HepG2 (cell line): ENCODE data around the gene DAAM1. TPM values are rescaled to one million over a fixed set of nuclear protein-coding genes. Genes with fewer than 3 reads are reported as not detected.

Source experiments
- ATAC-seq: fragments of 200-7000 bp; cut with Tn5 transposase; 3 replicates; pipeline ENCODE4 v1.9.1; 2020; ENCODE audit warnings: mild to moderate bottlenecking, moderate library complexity
- BruUV-seq: library from RNA; stranded (reverse); fragments of 400-500 nt; replicated peaks from 2 replicates; lab custom pipeline; 2021; lab: Mats Ljungman, UMichigan
- CTCF ChIA-PET: fragments of 300-600 bp; formaldehyde crosslinking; extraction: SDS; loops from one replicate; lab custom pipeline; 2021; ENCODE audit warnings: low total read pairs, inconsistent platforms, low intra/inter-chr PET ratio; lab: Yijun Ruan, JAX
- POLR2A ChIA-PET: fragments of 350-600 bp; sonication (Branson Sonifier 250); formaldehyde crosslinking; loops from one replicate; lab custom pipeline; 2020; ENCODE audit warnings: antibody characterized with exemption, inconsistent platforms; lab: Yijun Ruan, JAX
- DNase-seq: peaks from one replicate; pipeline ENCODE4 v3.0.0-alpha.2; 2015; ENCODE audit warnings: low spot score
- FAIRE-seq: peaks from 3 replicates; lab custom pipeline; 2011; peaks lifted over from hg19 to GRCh38; lab: Jason Lieb, UNC
- H2AFZ ChIP-seq: one replicate; pipeline ENCODE4 v1.6.1; 2011; ENCODE audit warnings: low read length, inconsistent platforms
- H3K27ac ChIP-seq: fragments of 300-600 bp; 3 replicates; pipeline ENCODE4 v1.8.0; 2011; ENCODE audit warnings: mixed run types, mild to moderate bottlenecking, mixed read lengths, low read length, inconsistent platforms; ENCODE audit not compliant: insufficient read depth; ENCODE audit errors: extremely low read length
- H3K27me3 ChIP-seq, 2 experiments: fragments of 200-600 bp in 1 of 2; 2 replicates in 1 of 2; 3 replicates in 1 of 2; pipeline versions ENCODE4 v1.6.0 to v1.8.0; 2011; ENCODE audit warnings: low read length in 2 of 2, mild to moderate bottlenecking in 2 of 2, moderate library complexity in 2 of 2, inconsistent platforms in 1 of 2; ENCODE audit not compliant: insufficient read depth in 2 of 2, control insufficient read depth in 1 of 2
- H3K36me3 ChIP-seq, 2 experiments: fragments of 200-600 bp in 1 of 2; replicated peaks in 1 of 2; 2 replicates in 1 of 2; 3 replicates in 1 of 2; pipeline versions ENCODE4 v1.5.1 to v1.8.0; 2011; ENCODE audit warnings: low read length in 2 of 2, inconsistent platforms in 1 of 2; ENCODE audit not compliant: insufficient read depth in 2 of 2, control insufficient read depth in 1 of 2
- H3K4me1 ChIP-seq: 2 replicates; pipeline ENCODE4 v1.5.1; 2012; ENCODE audit warnings: low read length, inconsistent platforms; ENCODE audit not compliant: insufficient read depth
- H3K4me2 ChIP-seq: 2 replicates; pipeline ENCODE4 v1.6.0; 2011; ENCODE audit warnings: low read depth, low read length, inconsistent platforms
- H3K4me3 ChIP-seq, 3 experiments: fragments of 200-600 bp in 1 of 3; sonication (generic), shearing (Covaris generic) in 1 of 3; replicated peaks in 1 of 3; 2 replicates each; pipeline ENCODE4 v1.5.1; 2011 to 2016; ENCODE audit warnings: low read length in 3 of 3, inconsistent platforms in 2 of 3, low read depth in 2 of 3, mild to moderate bottlenecking in 2 of 3, control low read depth in 1 of 3, mixed read lengths in 1 of 3; ENCODE audit not compliant: insufficient read depth in 1 of 3
- H3K79me2 ChIP-seq: one replicate; pipeline ENCODE4 v1.6.1; 2011; ENCODE audit warnings: low read length, inconsistent platforms; ENCODE audit not compliant: insufficient read depth
- H3K9ac ChIP-seq: 2 replicates; pipeline ENCODE4 v1.6.0; 2011; ENCODE audit warnings: mild to moderate bottlenecking, low read depth, low read length, inconsistent platforms; ENCODE audit not compliant: insufficient read depth
- H3K9me3 ChIP-seq: 2 replicates; pipeline ENCODE4 v1.5.1; 2012; ENCODE audit warnings: mild to moderate bottlenecking, low read length
- H4K20me1 ChIP-seq: 2 replicates; pipeline ENCODE4 v1.6.0; 2011; ENCODE audit warnings: inconsistent platforms, mild to moderate bottlenecking, low read length, moderate library complexity; ENCODE audit not compliant: insufficient read depth
- ATF7-NPFF ChIP-seq: sonication (generic); formaldehyde crosslinking; IDR thresholded peaks from 2 replicates; pipeline ENCODE4 v1.8.1; 2023; ENCODE audit warnings: mild to moderate bottlenecking, low read depth, missing genetic modification reagents, moderate library complexity
- KDM5B ChIP-seq: sonication (generic); formaldehyde crosslinking; IDR thresholded peaks from 2 replicates; pipeline ENCODE4 v1.4.0; 2020; ENCODE audit warnings: missing genetic modification reagents, mild to moderate bottlenecking, borderline replicate concordance
- ZFX ChIP-seq: sonication (generic); formaldehyde crosslinking; IDR thresholded peaks from 2 replicates; pipeline ENCODE4 v1.4.0; 2020; ENCODE audit warnings: mild to moderate bottlenecking, low read depth, missing genetic modification reagents, moderate library complexity
- ZFY ChIP-seq: sonication (generic); formaldehyde crosslinking; IDR thresholded peaks from 2 replicates; pipeline ENCODE4 v1.4.0; 2020; ENCODE audit warnings: missing genetic modification reagents
- ZNF24 ChIP-seq: fragments of 450-650 bp; IDR thresholded peaks from 2 replicates; pipeline ENCODE4 v1.6.1; 2017; ENCODE audit warnings: antibody characterized with exemption, mild to moderate bottlenecking
- ZNF282 ChIP-seq: fragments of 450-650 bp; IDR thresholded peaks from 2 replicates; pipeline ENCODE4 v1.6.1; 2018; ENCODE audit not compliant: partially characterized antibody
- ZNF331 ChIP-seq: sonication (generic); formaldehyde crosslinking; IDR thresholded peaks from 2 replicates; pipeline ENCODE4 v1.4.0; 2020; ENCODE audit warnings: missing genetic modification reagents
- ZNF546 ChIP-seq: sonication (generic); formaldehyde crosslinking; conservative IDR thresholded peaks from 2 replicates; pipeline ENCODE4 v1.8.1; 2023; ENCODE audit warnings: mild to moderate bottlenecking, missing genetic modification reagents
- ZNF552 ChIP-seq: sonication (generic); formaldehyde crosslinking; IDR thresholded peaks from 2 replicates; pipeline ENCODE4 v1.9.0; 2022; ENCODE audit warnings: missing genetic modification reagents, mild to moderate bottlenecking, borderline replicate concordance
- ZNF644 ChIP-seq: IDR thresholded peaks from 2 replicates; pipeline ENCODE4 v1.6.1; 2016; ENCODE audit warnings: low read depth
- WGBS: methylation state at CpG from one replicate; pipeline ENCODE4 v1.1.6; 2017; ENCODE audit warnings: low lambda C conversion rate; 5-methylcytosine and 5-hydroxymethylcytosine counted together
- in situ Hi-C: cut with HindIII; loops from 2 replicates; pipeline ENCODE4 v1.10.0; 2017; ENCODE audit warnings: low pct_unique_long_range_greater_than_20kb; ENCODE audit not compliant: extremely low pct_ligation_motif_present
- intact Hi-C: fragments of 100-400 bp; cut with micrococcal nuclease; formaldehyde crosslinking; loops from one replicate; pipeline ENCODE4 v1.10.0; 2022; ENCODE audit not compliant: unreplicated experiment
- polyA plus RNA-seq, 8 experiments: library from polyadenylated mRNA; depleted of rRNA in 3 of 8; stranded (reverse) in 7 of 8; unstranded in 1 of 8; fragments of >200 nt; fragmentation: Illumina TruSeq in 4 of 8; extraction: Trizol in 4 of 8; gene quantifications; 2 replicates each; pipeline versions ENCODE4 v1.2.1 to v1.2.3, GENCODE V29; 2011 to 2016; ENCODE audit warnings: low read depth in 4 of 8, missing spikeins in 1 of 8, mixed read lengths in 1 of 8; ENCODE audit not compliant: insufficient read depth in 1 of 8
- total RNA-seq, 5 experiments: library from RNA; depleted of rRNA; stranded (reverse); fragments of >200 nt; fragmentation: Illumina TruSeq; extraction: Trizol; gene quantifications; 2 replicates each; pipeline ENCODE4 v1.2.3, GENCODE V29; 2016; ENCODE audit warnings: low read depth in 1 of 5
- TF ChIP-seq, protein P1 (sequence below): sonication (generic); formaldehyde crosslinking; IDR thresholded peaks from 2 replicates; pipeline ENCODE4 v1.4.0; 2020; ENCODE audit warnings: missing genetic modification reagents
- TF ChIP-seq, protein P2 (sequence below): sonication (generic); formaldehyde crosslinking; IDR thresholded peaks from 2 replicates; pipeline ENCODE4 v1.5.0; 2020; ENCODE audit warnings: missing genetic modification reagents
- TF ChIP-seq, protein P3 (sequence below): sonication (generic); formaldehyde crosslinking; IDR thresholded peaks from 2 replicates; pipeline ENCODE4 v1.8.0; 2022; ENCODE audit warnings: mild to moderate bottlenecking, missing genetic modification reagents, moderate library complexity
- TF ChIP-seq, protein P4 (sequence below): sonication (generic); formaldehyde crosslinking; IDR thresholded peaks from 2 replicates; pipeline ENCODE4 v1.4.0; 2020; ENCODE audit warnings: missing genetic modification reagents, borderline replicate concordance
- TF ChIP-seq, protein P5 (sequence below): IDR thresholded peaks from 2 replicates; pipeline ENCODE4 v1.6.1; 2016; ENCODE audit warnings: missing compliant biosample characterization, missing genetic modification reagents, borderline replicate concordance

The DAAM1 gene
- total and polyA plus RNA-seq, 2 of the 13 experiments (the other 11 are each of a cell fraction or from before 2014, with no cell fraction given): 10.9 to 24.5 TPM

DNA sequence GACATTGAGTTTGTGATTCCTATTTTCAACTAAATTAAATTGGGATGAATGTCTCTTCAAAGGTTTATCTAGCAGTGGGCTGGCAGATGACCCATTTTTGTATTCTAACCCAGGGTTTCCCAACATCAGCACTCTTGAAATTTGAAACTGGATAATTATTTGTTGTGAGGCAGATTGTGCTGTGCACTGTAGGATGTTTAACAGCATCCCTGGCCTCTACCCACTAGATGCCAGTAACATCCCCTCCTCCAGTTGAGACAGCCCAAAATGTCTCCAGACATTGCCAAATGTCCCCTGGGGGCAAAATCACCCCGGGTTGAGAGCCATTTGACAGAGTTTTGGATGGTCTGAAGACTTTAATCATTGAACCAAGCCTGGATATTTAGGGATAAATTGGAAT lies 11.1 kb downstream of the DAAM1 start:
- no peak for DNase-seq
- intact Hi-C loops: no loop called here
- Histone ChIP-seq H3K9ac (no peak overlapping the region), H3K36me3 (no peaks in the 10 kb centered on the region; a peak in 1 of 5 replicates), H3K4me2 (no peak overlapping the region), H3K4me3 (no peak overlapping the region), H3K27ac (no peak overlapping the region), H4K20me1 (0 out of 2 replicates have a peak, but pooled peaks cover 2% of the 10 kb centered on the region), H3K27me3 (no peaks in the 10 kb centered on the region), H2AFZ (no peak overlapping the region), H3K9me3 (no peaks in the 10 kb centered on the region), H3K4me1 (peaks cover 25% of the 10 kb centered on the region), H3K79me2 (peaks cover 68% of the 10 kb centered on the region)
- in situ Hi-C loops: no loop called here
- no peak for FAIRE-seq
- 83% methylated on average over 1 of the region's 1 CpG for WGBS
- BruUV-seq: no TSS peak
- TF ChIP-seq, protein P1, sequence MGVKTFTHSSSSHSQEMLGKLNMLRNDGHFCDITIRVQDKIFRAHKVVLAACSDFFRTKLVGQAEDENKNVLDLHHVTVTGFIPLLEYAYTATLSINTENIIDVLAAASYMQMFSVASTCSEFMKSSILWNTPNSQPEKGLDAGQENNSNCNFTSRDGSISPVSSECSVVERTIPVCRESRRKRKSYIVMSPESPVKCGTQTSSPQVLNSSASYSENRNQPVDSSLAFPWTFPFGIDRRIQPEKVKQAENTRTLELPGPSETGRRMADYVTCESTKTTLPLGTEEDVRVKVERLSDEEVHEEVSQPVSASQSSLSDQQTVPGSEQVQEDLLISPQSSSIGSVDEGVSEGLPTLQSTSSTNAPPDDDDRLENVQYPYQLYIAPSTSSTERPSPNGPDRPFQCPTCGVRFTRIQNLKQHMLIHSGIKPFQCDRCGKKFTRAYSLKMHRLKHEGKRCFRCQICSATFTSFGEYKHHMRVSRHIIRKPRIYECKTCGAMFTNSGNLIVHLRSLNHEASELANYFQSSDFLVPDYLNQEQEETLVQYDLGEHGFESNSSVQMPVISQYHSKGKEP: no peak
- TF ChIP-seq ATF7-NPFF (CRISPR knock-in tag) (no peak), KDM5B (CRISPR knock-in tag) (no peak), ZNF546 (CRISPR knock-in tag) (no peak), ZNF552 (CRISPR knock-in tag) (no peak), ZNF331 (CRISPR knock-in tag) (no peak), ZNF282 (no peak), ZFX (CRISPR knock-in tag) (no peak), ZNF644 (CRISPR knock-in tag) (no peak), ZFY (CRISPR knock-in tag) (no peak), ZNF24 (no peak)
- TF ChIP-seq, protein P2, sequence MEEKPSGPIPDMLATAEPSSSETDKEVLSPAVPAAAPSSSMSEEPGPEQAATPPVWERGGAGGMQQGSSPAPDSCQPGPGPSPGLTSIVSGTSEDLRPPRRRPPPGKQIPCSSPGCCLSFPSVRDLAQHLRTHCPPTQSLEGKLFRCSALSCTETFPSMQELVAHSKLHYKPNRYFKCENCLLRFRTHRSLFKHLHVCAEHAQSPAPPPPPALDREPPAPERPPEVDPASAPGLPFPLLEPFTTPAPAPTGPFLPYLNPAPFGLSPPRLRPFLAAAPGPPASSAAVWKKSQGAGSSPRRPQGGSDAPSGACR (CRISPR knock-in tag): no peak
- TF ChIP-seq, protein P3, sequence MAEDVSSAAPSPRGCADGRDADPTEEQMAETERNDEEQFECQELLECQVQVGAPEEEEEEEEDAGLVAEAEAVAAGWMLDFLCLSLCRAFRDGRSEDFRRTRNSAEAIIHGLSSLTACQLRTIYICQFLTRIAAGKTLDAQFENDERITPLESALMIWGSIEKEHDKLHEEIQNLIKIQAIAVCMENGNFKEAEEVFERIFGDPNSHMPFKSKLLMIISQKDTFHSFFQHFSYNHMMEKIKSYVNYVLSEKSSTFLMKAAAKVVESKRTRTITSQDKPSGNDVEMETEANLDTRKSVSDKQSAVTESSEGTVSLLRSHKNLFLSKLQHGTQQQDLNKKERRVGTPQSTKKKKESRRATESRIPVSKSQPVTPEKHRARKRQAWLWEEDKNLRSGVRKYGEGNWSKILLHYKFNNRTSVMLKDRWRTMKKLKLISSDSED: no peak
- TF ChIP-seq, protein P4, sequence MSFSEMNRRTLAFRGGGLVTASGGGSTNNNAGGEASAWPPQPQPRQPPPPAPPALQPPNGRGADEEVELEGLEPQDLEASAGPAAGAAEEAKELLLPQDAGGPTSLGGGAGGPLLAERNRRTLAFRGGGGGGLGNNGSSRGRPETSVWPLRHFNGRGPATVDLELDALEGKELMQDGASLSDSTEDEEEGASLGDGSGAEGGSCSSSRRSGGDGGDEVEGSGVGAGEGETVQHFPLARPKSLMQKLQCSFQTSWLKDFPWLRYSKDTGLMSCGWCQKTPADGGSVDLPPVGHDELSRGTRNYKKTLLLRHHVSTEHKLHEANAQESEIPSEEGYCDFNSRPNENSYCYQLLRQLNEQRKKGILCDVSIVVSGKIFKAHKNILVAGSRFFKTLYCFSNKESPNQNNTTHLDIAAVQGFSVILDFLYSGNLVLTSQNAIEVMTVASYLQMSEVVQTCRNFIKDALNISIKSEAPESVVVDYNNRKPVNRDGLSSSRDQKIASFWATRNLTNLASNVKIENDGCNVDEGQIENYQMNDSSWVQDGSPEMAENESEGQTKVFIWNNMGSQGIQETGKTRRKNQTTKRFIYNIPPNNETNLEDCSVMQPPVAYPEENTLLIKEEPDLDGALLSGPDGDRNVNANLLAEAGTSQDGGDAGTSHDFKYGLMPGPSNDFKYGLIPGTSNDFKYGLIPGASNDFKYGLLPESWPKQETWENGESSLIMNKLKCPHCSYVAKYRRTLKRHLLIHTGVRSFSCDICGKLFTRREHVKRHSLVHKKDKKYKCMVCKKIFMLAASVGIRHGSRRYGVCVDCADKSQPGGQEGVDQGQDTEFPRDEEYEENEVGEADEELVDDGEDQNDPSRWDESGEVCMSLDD: no peak
- TF ChIP-seq, protein P5, sequence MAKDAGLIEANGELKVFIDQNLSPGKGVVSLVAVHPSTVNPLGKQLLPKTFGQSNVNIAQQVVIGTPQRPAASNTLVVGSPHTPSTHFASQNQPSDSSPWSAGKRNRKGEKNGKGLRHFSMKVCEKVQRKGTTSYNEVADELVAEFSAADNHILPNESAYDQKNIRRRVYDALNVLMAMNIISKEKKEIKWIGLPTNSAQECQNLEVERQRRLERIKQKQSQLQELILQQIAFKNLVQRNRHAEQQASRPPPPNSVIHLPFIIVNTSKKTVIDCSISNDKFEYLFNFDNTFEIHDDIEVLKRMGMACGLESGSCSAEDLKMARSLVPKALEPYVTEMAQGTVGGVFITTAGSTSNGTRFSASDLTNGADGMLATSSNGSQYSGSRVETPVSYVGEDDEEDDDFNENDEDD (CRISPR knock-in tag): no peak
- CTCF ChIA-PET: no interaction called here
- POLR2A ChIA-PET: no interaction called here
- no peak for ATAC-seq
